GM18526 (cell line): ENCODE measurements around the gene CWC25.

ENCODE experiments used
- POLR2A ChIP-seq: IDR thresholded peaks from 3 replicates; pipeline ENCODE4 v1.6.1; 2011; ENCODE audit not compliant: insufficient read length; ENCODE audit errors: extremely low read depth

CWC25 gene

GRCh38 chr17:38766341-38766740 is 58.8 kb downstream of the CWC25 start:
- no peak for TF ChIP-seq POLR2A

GRCh38 chr17:38762231-38762630 is 62.9 kb downstream of the CWC25 start:
- no peak for TF ChIP-seq POLR2A

- no peak for TF ChIP-seq POLR2A
These were observed 63.5 kb downstream of the CWC25 start for GRCh38 chr17:38761612-38762011.

GRCh38 chr17:38753071-38753506 is 72.0 kb downstream of the CWC25 start:
- no peak for TF ChIP-seq POLR2A

- peak; percentile 45 for TF ChIP-seq POLR2A
These were observed 72.6 kb downstream of the CWC25 start, which contains the start of gene PSMB3 for GRCh38 chr17:38752308-38753070. TSS of gene PSMB3 (plus strand) at chr17:38752741. CDS start at chr17:38752827, 86 bp downstream.

GRCh38 chr17:38751808-38752307 is 73.3 kb downstream of the CWC25 start:
- peak; percentile 20 for TF ChIP-seq POLR2A

GRCh38 chr17:38751144-38751807 is 73.8 kb downstream of the CWC25 start:
- TF ChIP-seq POLR2A, result no peak
